ENCODE data around the gene DCD. TPM values are rescaled to one million over a fixed set of nuclear protein-coding genes. Genes with fewer than 3 reads are reported as not detected.

The DCD gene
- polyA plus RNA-seq, 1 donor from 2014 or later: not detected

GRCh38 chr12:54608156-54608555 lies 40.0 kb downstream of the DCD start:
- Histone ChIP-seq H3K9me3 (ENCODE audit: low read length) (no peaks in the 10 kb centered on the region), H3K27me3 (ENCODE audit: insufficient read depth, low read depth, low read length) (no peaks in the 10 kb centered on the region), H3K27ac (ENCODE audit: low read length) (no peak overlapping the region), H3K9ac (ENCODE audit: low read length) (no peak overlapping the region), H3F3A (ENCODE audit: insufficient read depth, low read length, poor library complexity, severe bottlenecking) (no peaks in the 10 kb centered on the region), H3K4me3 (ENCODE audit: low read length) (no peak overlapping the region), H3K79me2 (replicated peaks; ENCODE audit: insufficient read depth, low read length) (no peaks in the 10 kb centered on the region), H2AFZ (ENCODE audit: low read depth, low read length) (no peak overlapping the region), H3K4me2 (ENCODE audit: low read length) (no peak overlapping the region), H3K9me2 (ENCODE audit: insufficient read depth, low read length) (no peaks in the 10 kb centered on the region), H3K36me3 (ENCODE audit: insufficient read depth, low read length) (no peaks in the 10 kb centered on the region), H4K20me1 (ENCODE audit: insufficient read depth) (no peaks in the 10 kb centered on the region)
- TF ChIP-seq REST (IDR thresholded peaks at IDR 0.05; ENCODE audit: borderline replicate concordance): no peak
- TF ChIP-seq POLR2AphosphoS5 (IDR thresholded peaks at IDR 0.05): no peak
- TF ChIP-seq RAD21 (conservative IDR thresholded peaks at IDR 0.05): no peak
- no peak for TF ChIP-seq CTCF (IDR thresholded peaks at IDR 0.05; ENCODE audit: poor library complexity, severe bottlenecking)
- no peak for TF ChIP-seq EZH2 (IDR thresholded peaks at IDR 0.05; ENCODE audit: borderline replicate concordance, insufficient read depth, low read length, poor library complexity, severe bottlenecking)
- no peak for TF ChIP-seq SMC3 (conservative IDR thresholded peaks at IDR 0.05; ENCODE audit: poor library complexity)
- no peak for TF ChIP-seq MXI1 (conservative IDR thresholded peaks at IDR 0.05; ENCODE audit: poor library complexity, severe bottlenecking)
- no peak for TF ChIP-seq EP300 (conservative IDR thresholded peaks at IDR 0.05; ENCODE audit: poor library complexity, severe bottlenecking)
- no peak for TF ChIP-seq TAF1 (IDR thresholded peaks at IDR 0.05; ENCODE audit: low read depth)

GRCh38 chr12:54606556-54606955 lies 41.6 kb downstream of the DCD start:
- H3K9me2 ChIP-seq (ENCODE audit: insufficient read depth, low read length): no peaks in the 10 kb centered on the region
- H3K9ac ChIP-seq (ENCODE audit: low read length): no peak overlapping the region
- H3K9me3 ChIP-seq (ENCODE audit: low read length): no peaks in the 10 kb centered on the region
- no peak overlapping the region for H3K4me2 ChIP-seq (ENCODE audit: low read length)
- TF ChIP-seq SMC3 (conservative IDR thresholded peaks at IDR 0.05; ENCODE audit: poor library complexity) (no peak), POLR2AphosphoS5 (IDR thresholded peaks at IDR 0.05) (no peak), EP300 (conservative IDR thresholded peaks at IDR 0.05; ENCODE audit: poor library complexity, severe bottlenecking) (no peak), TAF1 (IDR thresholded peaks at IDR 0.05; ENCODE audit: low read depth) (no peak), REST (IDR thresholded peaks at IDR 0.05; ENCODE audit: borderline replicate concordance) (no peak), RAD21 (conservative IDR thresholded peaks at IDR 0.05) (no peak), MXI1 (conservative IDR thresholded peaks at IDR 0.05; ENCODE audit: poor library complexity, severe bottlenecking) (no peak), EZH2 (IDR thresholded peaks at IDR 0.05; ENCODE audit: borderline replicate concordance, insufficient read depth, low read length, poor library complexity, severe bottlenecking) (no peak), CTCF (IDR thresholded peaks at IDR 0.05; ENCODE audit: poor library complexity, severe bottlenecking) (no peak)
- no peaks in the 10 kb centered on the region for H3K79me2 ChIP-seq (replicated peaks; ENCODE audit: insufficient read depth, low read length)
- H3K27me3 ChIP-seq (ENCODE audit: insufficient read depth, low read depth, low read length): no peaks in the 10 kb centered on the region
- no peaks in the 10 kb centered on the region for H3F3A ChIP-seq (ENCODE audit: insufficient read depth, low read length, poor library complexity, severe bottlenecking)
- H2AFZ ChIP-seq (ENCODE audit: low read depth, low read length): no peak overlapping the region
- H4K20me1 ChIP-seq (ENCODE audit: insufficient read depth): no peaks in the 10 kb centered on the region
- no peaks in the 10 kb centered on the region for H3K36me3 ChIP-seq (ENCODE audit: insufficient read depth, low read length)
- H3K4me3 ChIP-seq (ENCODE audit: low read length): no peak overlapping the region
- no peak overlapping the region for H3K27ac ChIP-seq (ENCODE audit: low read length)
